Breast epithelium (tissue), 3 donors: Measurements from ENCODE around the gene ZNF778.

ENCODE experiments used
- CTCF ChIP-seq, 3 donors: fragments of 450-650 bp; IDR thresholded peaks; one replicate each; pipeline ENCODE4 v1.5.1; 2016 to 2017; ENCODE audit warnings: antibody characterized with exemption in 3 of 3, mild to moderate bottlenecking in 3 of 3, moderate library complexity in 3 of 3
- POLR2A ChIP-seq: fragments of 450-650 bp; IDR thresholded peaks from one replicate; pipeline ENCODE4 v1.6.1; 2016; ENCODE audit warnings: antibody characterized with exemption, mild to moderate bottlenecking, moderate library complexity

GRCh38 chr16:89175280-89176146, 42.0 kb upstream of the ZNF778 start:
- no peak for TF ChIP-seq CTCF (IDR thresholded peaks at IDR 0.05)
- TF ChIP-seq POLR2A = no peak
